Cardiac muscle cell (in vitro differentiated cells and primary cell): Measurements from ENCODE around the gene TKT. TPM values are rescaled to one million over a fixed set of nuclear protein-coding genes. Genes with fewer than 3 reads are reported as not detected.
"Not testable (repeated sequence)": the region's sequence is repeated elsewhere in the genome, so short reads cannot be mapped to it uniquely, and the experiment has no call there.

Experiments
- DNase-seq, 2 donors: peaks; one replicate each; pipeline versions ENCODE4 v3.0.0 to v3.0.0-alpha.2; 2010 to 2017; ENCODE audit warnings: low read depth in 1 of 2, low spot score in 1 of 2
- H3K27ac ChIP-seq: fragments of 200-600 bp; sonication (generic); 2 replicates; pipeline ENCODE4 v1.5.1; 2016
- H3K27me3 ChIP-seq: fragments of 200-600 bp; sonication (generic); 2 replicates; pipeline ENCODE4 v1.6.0; 2016; ENCODE audit warnings: control low read depth
- H3K36me3 ChIP-seq: fragments of 200-600 bp; sonication (generic); 2 replicates; pipeline ENCODE4 v1.5.1; 2016; ENCODE audit warnings: control low read depth
- H3K4me1 ChIP-seq: fragments of 200-600 bp; sonication (generic); 2 replicates; pipeline ENCODE4 v1.8.1; 2017; ENCODE audit warnings: low read depth, mild to moderate bottlenecking, mixed run types
- H3K4me3 ChIP-seq: fragments of 200-600 bp; sonication (generic); 2 replicates; pipeline ENCODE4 v1.5.1; 2016; ENCODE audit warnings: mild to moderate bottlenecking
- H3K9me3 ChIP-seq: fragments of 200-600 bp; sonication (generic); 2 replicates; pipeline ENCODE4 v1.5.1; 2017; ENCODE audit warnings: low read depth, mild to moderate bottlenecking, control low read depth
- CTCF ChIP-seq: IDR thresholded peaks from 2 replicates; pipeline ENCODE4 v1.5.1; 2012; ENCODE audit warnings: low read depth, mild to moderate bottlenecking, low read length
- polyA plus RNA-seq: library from polyadenylated mRNA; unstranded; fragments of >200 nt; fragmentation: Nextera tagmentation; extraction: Ambion mirVana; gene quantifications from 2 replicates; pipeline ENCODE4 v1.2.1, GENCODE V29; 2016
- total RNA-seq: library from RNA; depleted of rRNA; stranded (reverse); fragments of >200 nt; gene quantifications from 2 replicates; pipeline ENCODE4 v1.2.3, GENCODE V29; 2016

TKT gene
- total and polyA plus RNA-seq, 2 experiments from 2014 or later = 70.9 to 119 TPM

- Histone ChIP-seq H3K36me3 (no peaks in the 10 kb centered on the region), H3K27me3 (no peaks in the 10 kb centered on the region), H3K9me3 (no peaks in the 10 kb centered on the region), H3K4me1 (peaks cover 8% of the 10 kb centered on the region), H3K4me3 (peak overlapping the region; percentile 73), H3K27ac (peak overlapping the region; percentile 41)
- peak; percentile 64 to 72 for DNase-seq
- TF ChIP-seq CTCF = no peak
Measured at GRCh38 chr3:53254509-53255422, 1.1 kb downstream of the TKT start.

- H3K4me3 ChIP-seq = peak overlapping the region; percentile 73
- no peaks in the 10 kb centered on the region for H3K27me3 ChIP-seq
- H3K4me1 ChIP-seq = peaks cover 8% of the 10 kb centered on the region
- no peak for DNase-seq
- peak overlapping the region; percentile 41 for H3K27ac ChIP-seq
- H3K36me3 ChIP-seq = no peaks in the 10 kb centered on the region
- TF ChIP-seq CTCF = no peak
- no peaks in the 10 kb centered on the region for H3K9me3 ChIP-seq
Measured at GRCh38 chr3:53253707-53254508, 1.9 kb downstream of the TKT start.

- H3K4me1 ChIP-seq, H3K36me3 ChIP-seq, DNase-seq, H3K9me3 ChIP-seq, H3K4me3 ChIP-seq, H3K27me3 ChIP-seq, H3K27ac ChIP-seq: not testable (repeated sequence)
Measured at GRCh38 chr3:53252947-53253322, 2.9 kb downstream of the TKT start.

- Histone ChIP-seq H3K4me1 (peaks cover 8% of the 10 kb centered on the region), H3K36me3 (no peaks in the 10 kb centered on the region), H3K27ac (no peak overlapping the region), H3K27me3 (no peaks in the 10 kb centered on the region), H3K4me3 (no peak overlapping the region), H3K9me3 (no peaks in the 10 kb centered on the region)
- DNase-seq = peak in 1 of 2 donors; percentile 50
- TF ChIP-seq CTCF = no peak
Measured at GRCh38 chr3:53252096-53252946, 3.5 kb downstream of the TKT start.

GRCh38 chr3:53250881-53251605 lies 4.8 kb downstream of the TKT start:
- Histone ChIP-seq H3K36me3 (no peaks in the 10 kb centered on the region), H3K9me3 (no peaks in the 10 kb centered on the region), H3K4me1 (peaks cover 8% of the 10 kb centered on the region), H3K27me3 (no peaks in the 10 kb centered on the region), H3K4me3 (no peak overlapping the region), H3K27ac (no peak overlapping the region)
- no peak for DNase-seq
- no peak for TF ChIP-seq CTCF
